HepG2 (cell line): Measurements from ENCODE around the gene H3-3A. TPM values are rescaled to one million over a fixed set of nuclear protein-coding genes. Genes with fewer than 3 reads are reported as not detected.

Experiments used
- ATAC-seq: fragments of 200-7000 bp; cut with Tn5 transposase; 3 replicates; pipeline ENCODE4 v1.9.1; 2020; ENCODE audit warnings: mild to moderate bottlenecking, moderate library complexity
- BruUV-seq: library from RNA; stranded (reverse); fragments of 400-500 nt; replicated peaks from 2 replicates; lab custom pipeline; 2021; lab: Mats Ljungman, UMichigan
- CTCF ChIA-PET: fragments of 300-600 bp; formaldehyde crosslinking; extraction: SDS; loops from one replicate; lab custom pipeline; 2021; ENCODE audit warnings: low total read pairs, inconsistent platforms, low intra/inter-chr PET ratio; lab: Yijun Ruan, JAX
- POLR2A ChIA-PET: fragments of 350-600 bp; sonication (Branson Sonifier 250); formaldehyde crosslinking; loops from one replicate; lab custom pipeline; 2020; ENCODE audit warnings: antibody characterized with exemption, inconsistent platforms; lab: Yijun Ruan, JAX
- DNase-seq: peaks from one replicate; pipeline ENCODE4 v3.0.0-alpha.2; 2015; ENCODE audit warnings: low spot score
- FAIRE-seq: peaks from 3 replicates; lab custom pipeline; 2011; peaks lifted over from hg19 to GRCh38; lab: Jason Lieb, UNC
- H2AFZ ChIP-seq: one replicate; pipeline ENCODE4 v1.6.1; 2011; ENCODE audit warnings: low read length, inconsistent platforms
- H3K27ac ChIP-seq: fragments of 300-600 bp; 3 replicates; pipeline ENCODE4 v1.8.0; 2011; ENCODE audit warnings: mixed run types, mild to moderate bottlenecking, mixed read lengths, low read length, inconsistent platforms; ENCODE audit not compliant: insufficient read depth; ENCODE audit errors: extremely low read length
- H3K27me3 ChIP-seq, 2 experiments: fragments of 200-600 bp in 1 of 2; 2 replicates in 1 of 2; 3 replicates in 1 of 2; pipeline versions ENCODE4 v1.6.0 to v1.8.0; 2011; ENCODE audit warnings: low read length in 2 of 2, mild to moderate bottlenecking in 2 of 2, moderate library complexity in 2 of 2, inconsistent platforms in 1 of 2; ENCODE audit not compliant: insufficient read depth in 2 of 2, control insufficient read depth in 1 of 2
- H3K36me3 ChIP-seq, 2 experiments: fragments of 200-600 bp in 1 of 2; replicated peaks in 1 of 2; 2 replicates in 1 of 2; 3 replicates in 1 of 2; pipeline versions ENCODE4 v1.5.1 to v1.8.0; 2011; ENCODE audit warnings: low read length in 2 of 2, inconsistent platforms in 1 of 2; ENCODE audit not compliant: insufficient read depth in 2 of 2, control insufficient read depth in 1 of 2
- H3K4me1 ChIP-seq: 2 replicates; pipeline ENCODE4 v1.5.1; 2012; ENCODE audit warnings: low read length, inconsistent platforms; ENCODE audit not compliant: insufficient read depth
- H3K4me2 ChIP-seq: 2 replicates; pipeline ENCODE4 v1.6.0; 2011; ENCODE audit warnings: low read depth, low read length, inconsistent platforms
- H3K4me3 ChIP-seq, 3 experiments: fragments of 200-600 bp in 1 of 3; sonication (generic), shearing (Covaris generic) in 1 of 3; replicated peaks in 1 of 3; 2 replicates each; pipeline ENCODE4 v1.5.1; 2011 to 2016; ENCODE audit warnings: low read length in 3 of 3, inconsistent platforms in 2 of 3, low read depth in 2 of 3, mild to moderate bottlenecking in 2 of 3, control low read depth in 1 of 3, mixed read lengths in 1 of 3; ENCODE audit not compliant: insufficient read depth in 1 of 3
- H3K79me2 ChIP-seq: one replicate; pipeline ENCODE4 v1.6.1; 2011; ENCODE audit warnings: low read length, inconsistent platforms; ENCODE audit not compliant: insufficient read depth
- H3K9ac ChIP-seq: 2 replicates; pipeline ENCODE4 v1.6.0; 2011; ENCODE audit warnings: mild to moderate bottlenecking, low read depth, low read length, inconsistent platforms; ENCODE audit not compliant: insufficient read depth
- H3K9me3 ChIP-seq: 2 replicates; pipeline ENCODE4 v1.5.1; 2012; ENCODE audit warnings: mild to moderate bottlenecking, low read length
- H4K20me1 ChIP-seq: 2 replicates; pipeline ENCODE4 v1.6.0; 2011; ENCODE audit warnings: inconsistent platforms, mild to moderate bottlenecking, low read length, moderate library complexity; ENCODE audit not compliant: insufficient read depth
- CREB1 ChIP-seq, 2 experiments: fragments of 450-650 bp in 1 of 2; IDR thresholded peaks; 2 replicates each; pipeline ENCODE4 v1.6.1; 2016 to 2017; ENCODE audit warnings: control low read depth in 1 of 2, mild to moderate bottlenecking in 1 of 2, missing compliant biosample characterization in 1 of 2, missing genetic modification characterization in 1 of 2
- ELF1 ChIP-seq: sonication (generic); formaldehyde crosslinking; IDR thresholded peaks from 2 replicates; pipeline ENCODE4 v1.4.0; 2020; ENCODE audit warnings: missing genetic modification reagents
- ELF3 ChIP-seq: IDR thresholded peaks from 2 replicates; pipeline ENCODE4 v1.6.1; 2016; ENCODE audit warnings: missing genetic modification reagents, missing compliant biosample characterization
- HNRNPH1 ChIP-seq: fragments of 200-400 bp; formaldehyde crosslinking; optimal IDR thresholded peaks from 2 replicates; pipeline ENCODE3; 2017; ENCODE audit warnings: mild to moderate bottlenecking, low read depth, low read length
- MAZ ChIP-seq, 2 experiments: sonication (generic) in 1 of 2; formaldehyde crosslinking in 1 of 2; IDR thresholded peaks; 2 replicates each; pipeline versions ENCODE4 v1.5.0 to v1.6.1; 2012 to 2020; ENCODE audit warnings: low read depth in 2 of 2, mild to moderate bottlenecking in 2 of 2, borderline replicate concordance in 1 of 2, improper control_type of control experiment in 1 of 2, low read length in 1 of 2, missing genetic modification reagents in 1 of 2, moderate library complexity in 1 of 2
- TEAD3 ChIP-seq: optimal IDR thresholded peaks from 2 replicates; pipeline ENCODE3; 2016; ENCODE audit warnings: borderline replicate concordance
- ZNF556 ChIP-seq: sonication (generic); formaldehyde crosslinking; IDR thresholded peaks from 2 replicates; pipeline ENCODE4 v1.4.0; 2020; ENCODE audit warnings: mild to moderate bottlenecking, missing genetic modification reagents, borderline replicate concordance
- WGBS: methylation state at CpG from one replicate; pipeline ENCODE4 v1.1.6; 2017; ENCODE audit warnings: low lambda C conversion rate; 5-methylcytosine and 5-hydroxymethylcytosine counted together
- in situ Hi-C: cut with HindIII; loops from 2 replicates; pipeline ENCODE4 v1.10.0; 2017; ENCODE audit warnings: low pct_unique_long_range_greater_than_20kb; ENCODE audit not compliant: extremely low pct_ligation_motif_present
- intact Hi-C: fragments of 100-400 bp; cut with micrococcal nuclease; formaldehyde crosslinking; loops from one replicate; pipeline ENCODE4 v1.10.0; 2022; ENCODE audit not compliant: unreplicated experiment
- polyA plus RNA-seq, 8 experiments: library from polyadenylated mRNA; depleted of rRNA in 3 of 8; stranded (reverse) in 7 of 8; unstranded in 1 of 8; fragments of >200 nt; fragmentation: Illumina TruSeq in 4 of 8; extraction: Trizol in 4 of 8; gene quantifications; 2 replicates each; pipeline versions ENCODE4 v1.2.1 to v1.2.3, GENCODE V29; 2011 to 2016; ENCODE audit warnings: low read depth in 4 of 8, missing spikeins in 1 of 8, mixed read lengths in 1 of 8; ENCODE audit not compliant: insufficient read depth in 1 of 8
- total RNA-seq, 5 experiments: library from RNA; depleted of rRNA; stranded (reverse); fragments of >200 nt; fragmentation: Illumina TruSeq; extraction: Trizol; gene quantifications; 2 replicates each; pipeline ENCODE4 v1.2.3, GENCODE V29; 2016; ENCODE audit warnings: low read depth in 1 of 5
- TF ChIP-seq, protein P1 (sequence below): sonication (generic); formaldehyde crosslinking; IDR thresholded peaks from 2 replicates; pipeline ENCODE4 v1.4.0; 2020; ENCODE audit warnings: missing genetic modification reagents
- TF ChIP-seq, protein P2 (sequence below): sonication (generic); formaldehyde crosslinking; IDR thresholded peaks from 2 replicates; pipeline ENCODE4 v1.5.1; 2020; ENCODE audit warnings: mild to moderate bottlenecking, missing genetic modification reagents, moderate library complexity
- TF ChIP-seq, protein P3 (sequence below): sonication (generic); formaldehyde crosslinking; IDR thresholded peaks from 2 replicates; pipeline ENCODE4 v1.5.0; 2020; ENCODE audit warnings: mild to moderate bottlenecking, missing genetic modification reagents, borderline replicate concordance

Gene H3-3A
- total and polyA plus RNA-seq, 2 of the 13 experiments (the other 11 are each of a cell fraction or from before 2014, with no cell fraction given): 221 to 320 TPM

DNA sequence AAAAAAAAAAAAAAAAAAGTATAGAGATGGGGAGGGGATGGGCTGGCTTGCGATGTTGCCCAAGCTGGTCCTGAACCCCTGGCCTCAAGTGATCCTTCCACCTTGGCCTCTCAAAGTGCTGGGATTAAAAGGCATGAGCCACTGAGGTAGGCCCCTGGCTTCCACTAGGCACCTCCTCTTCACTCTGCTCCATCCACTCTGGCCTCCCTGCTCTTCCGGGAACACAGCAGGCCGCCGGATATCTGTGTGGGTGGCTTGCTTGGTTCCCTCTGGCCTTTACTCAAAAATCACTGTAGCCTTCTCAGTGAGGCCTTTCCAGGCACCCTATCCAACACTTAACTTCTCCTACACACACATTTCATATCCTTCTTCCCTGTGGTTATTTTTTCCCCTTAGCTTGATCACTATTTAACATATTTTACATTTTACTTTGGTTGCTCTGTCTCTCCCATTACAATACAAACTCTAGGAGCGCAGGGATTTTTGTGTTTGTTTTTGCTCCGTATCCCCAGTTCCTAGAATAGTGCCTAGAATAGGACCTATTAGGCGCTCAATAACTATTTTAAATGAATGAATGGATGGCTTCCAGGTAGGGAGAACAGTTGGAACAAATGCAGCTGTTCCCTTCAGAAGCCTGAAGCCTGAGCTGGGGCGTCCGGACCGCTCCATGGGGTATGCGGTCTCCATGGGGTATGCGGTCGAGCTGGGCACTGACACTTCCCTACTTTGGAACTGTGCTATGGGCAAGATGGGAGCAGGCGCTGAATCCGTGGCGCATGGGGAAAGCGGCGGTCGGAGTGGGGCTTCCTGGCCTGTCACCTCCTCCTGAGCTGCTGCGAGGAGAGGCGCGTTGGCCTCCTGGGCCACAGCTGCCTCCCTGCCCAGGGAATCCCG lies 46.7 kb downstream of the H3-3A start:
- Histone ChIP-seq H3K4me3 (peak overlapping the region; percentile 63 to 77 (median 65)), H2AFZ (no peak overlapping the region), H4K20me1 (no peaks in the 10 kb centered on the region), H3K27ac (no peak overlapping the region), H3K4me1 (peaks cover 34% of the 10 kb centered on the region), H3K36me3 (no peaks in the 10 kb centered on the region; a peak in 1 of 5 replicates), H3K9me3 (no peaks in the 10 kb centered on the region), H3K27me3 (peaks cover 2 to 19% of the 10 kb centered on the region in 2 experiments), H3K9ac (no peak overlapping the region), H3K4me2 (peak overlapping the region; percentile 98), H3K79me2 (no peaks in the 10 kb centered on the region)
- FAIRE-seq: no peak
- peak; percentile 51 for ATAC-seq
- POLR2A ChIA-PET: interaction anchor here (0.6 to 5.9 kb wide), 7 partner anchors 11 to 88 kb away, joined by 3 to 22 read pairs (median 4); partner anchors contain the start of gene H3-3A
- 22% methylated on average over 17 of the region's 23 CpGs for WGBS
- no TSS peak for BruUV-seq
- CTCF ChIA-PET: interaction anchor here (1.0 to 1.6 kb wide), 3 partner anchors 11 to 16 kb away, joined by 3 to 5 read pairs (median 5); no protein-coding TSS in a partner anchor
- in situ Hi-C loops (no loop called here), intact Hi-C loops (no loop called here)
- no peak for DNase-seq
- TF ChIP-seq ELF3 (0 out of 2 replicates have a peak, but pooled peaks have one; percentile 14), HNRNPH1 (no peak), TEAD3 (CRISPR knock-in tag) (peak; percentile 14), MAZ (IDR thresholded peaks at IDR 0.05; ENCODE audit: borderline replicate concordance, low read depth, low read length) (no peak), MAZ (CRISPR knock-in tag; IDR thresholded peaks at IDR 0.05; ENCODE audit: low read depth) (peak; percentile 10; the same call in 1 of the 2 replicates), ELF1 (CRISPR knock-in tag) (peak; percentile 53), ZNF556 (no peak), CREB1 (IDR thresholded peaks at IDR 0.05) (no peak), CREB1 (CRISPR knock-in tag; IDR thresholded peaks at IDR 0.05) (0 out of 2 replicates have a peak, but pooled peaks have one; percentile 33)
- TF ChIP-seq, protein P1, sequence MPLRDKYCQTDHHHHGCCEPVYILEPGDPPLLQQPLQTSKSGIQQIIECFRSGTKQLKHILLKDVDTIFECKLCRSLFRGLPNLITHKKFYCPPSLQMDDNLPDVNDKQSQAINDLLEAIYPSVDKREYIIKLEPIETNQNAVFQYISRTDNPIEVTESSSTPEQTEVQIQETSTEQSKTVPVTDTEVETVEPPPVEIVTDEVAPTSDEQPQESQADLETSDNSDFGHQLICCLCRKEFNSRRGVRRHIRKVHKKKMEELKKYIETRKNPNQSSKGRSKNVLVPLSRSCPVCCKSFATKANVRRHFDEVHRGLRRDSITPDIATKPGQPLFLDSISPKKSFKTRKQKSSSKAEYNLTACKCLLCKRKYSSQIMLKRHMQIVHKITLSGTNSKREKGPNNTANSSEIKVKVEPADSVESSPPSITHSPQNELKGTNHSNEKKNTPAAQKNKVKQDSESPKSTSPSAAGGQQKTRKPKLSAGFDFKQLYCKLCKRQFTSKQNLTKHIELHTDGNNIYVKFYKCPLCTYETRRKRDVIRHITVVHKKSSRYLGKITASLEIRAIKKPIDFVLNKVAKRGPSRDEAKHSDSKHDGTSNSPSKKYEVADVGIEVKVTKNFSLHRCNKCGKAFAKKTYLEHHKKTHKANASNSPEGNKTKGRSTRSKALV (CRISPR knock-in tag): peak; percentile 47; the same call in 1 of the 2 replicates
- TF ChIP-seq, protein P2, sequence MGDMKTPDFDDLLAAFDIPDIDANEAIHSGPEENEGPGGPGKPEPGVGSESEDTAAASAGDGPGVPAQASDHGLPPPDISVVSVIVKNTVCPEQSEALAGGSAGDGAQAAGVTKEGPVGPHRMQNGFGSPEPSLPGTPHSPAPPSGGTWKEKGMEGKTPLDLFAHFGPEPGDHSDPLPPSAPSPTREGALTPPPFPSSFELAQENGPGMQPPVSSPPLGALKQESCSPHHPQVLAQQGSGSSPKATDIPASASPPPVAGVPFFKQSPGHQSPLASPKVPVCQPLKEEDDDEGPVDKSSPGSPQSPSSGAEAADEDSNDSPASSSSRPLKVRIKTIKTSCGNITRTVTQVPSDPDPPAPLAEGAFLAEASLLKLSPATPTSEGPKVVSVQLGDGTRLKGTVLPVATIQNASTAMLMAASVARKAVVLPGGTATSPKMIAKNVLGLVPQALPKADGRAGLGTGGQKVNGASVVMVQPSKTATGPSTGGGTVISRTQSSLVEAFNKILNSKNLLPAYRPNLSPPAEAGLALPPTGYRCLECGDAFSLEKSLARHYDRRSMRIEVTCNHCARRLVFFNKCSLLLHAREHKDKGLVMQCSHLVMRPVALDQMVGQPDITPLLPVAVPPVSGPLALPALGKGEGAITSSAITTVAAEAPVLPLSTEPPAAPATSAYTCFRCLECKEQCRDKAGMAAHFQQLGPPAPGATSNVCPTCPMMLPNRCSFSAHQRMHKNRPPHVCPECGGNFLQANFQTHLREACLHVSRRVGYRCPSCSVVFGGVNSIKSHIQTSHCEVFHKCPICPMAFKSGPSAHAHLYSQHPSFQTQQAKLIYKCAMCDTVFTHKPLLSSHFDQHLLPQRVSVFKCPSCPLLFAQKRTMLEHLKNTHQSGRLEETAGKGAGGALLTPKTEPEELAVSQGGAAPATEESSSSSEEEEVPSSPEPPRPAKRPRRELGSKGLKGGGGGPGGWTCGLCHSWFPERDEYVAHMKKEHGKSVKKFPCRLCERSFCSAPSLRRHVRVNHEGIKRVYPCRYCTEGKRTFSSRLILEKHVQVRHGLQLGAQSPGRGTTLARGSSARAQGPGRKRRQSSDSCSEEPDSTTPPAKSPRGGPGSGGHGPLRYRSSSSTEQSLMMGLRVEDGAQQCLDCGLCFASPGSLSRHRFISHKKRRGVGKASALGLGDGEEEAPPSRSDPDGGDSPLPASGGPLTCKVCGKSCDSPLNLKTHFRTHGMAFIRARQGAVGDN (CRISPR knock-in tag): peak; percentile 45; the same call in 1 of the 2 replicates
- TF ChIP-seq, protein P3, sequence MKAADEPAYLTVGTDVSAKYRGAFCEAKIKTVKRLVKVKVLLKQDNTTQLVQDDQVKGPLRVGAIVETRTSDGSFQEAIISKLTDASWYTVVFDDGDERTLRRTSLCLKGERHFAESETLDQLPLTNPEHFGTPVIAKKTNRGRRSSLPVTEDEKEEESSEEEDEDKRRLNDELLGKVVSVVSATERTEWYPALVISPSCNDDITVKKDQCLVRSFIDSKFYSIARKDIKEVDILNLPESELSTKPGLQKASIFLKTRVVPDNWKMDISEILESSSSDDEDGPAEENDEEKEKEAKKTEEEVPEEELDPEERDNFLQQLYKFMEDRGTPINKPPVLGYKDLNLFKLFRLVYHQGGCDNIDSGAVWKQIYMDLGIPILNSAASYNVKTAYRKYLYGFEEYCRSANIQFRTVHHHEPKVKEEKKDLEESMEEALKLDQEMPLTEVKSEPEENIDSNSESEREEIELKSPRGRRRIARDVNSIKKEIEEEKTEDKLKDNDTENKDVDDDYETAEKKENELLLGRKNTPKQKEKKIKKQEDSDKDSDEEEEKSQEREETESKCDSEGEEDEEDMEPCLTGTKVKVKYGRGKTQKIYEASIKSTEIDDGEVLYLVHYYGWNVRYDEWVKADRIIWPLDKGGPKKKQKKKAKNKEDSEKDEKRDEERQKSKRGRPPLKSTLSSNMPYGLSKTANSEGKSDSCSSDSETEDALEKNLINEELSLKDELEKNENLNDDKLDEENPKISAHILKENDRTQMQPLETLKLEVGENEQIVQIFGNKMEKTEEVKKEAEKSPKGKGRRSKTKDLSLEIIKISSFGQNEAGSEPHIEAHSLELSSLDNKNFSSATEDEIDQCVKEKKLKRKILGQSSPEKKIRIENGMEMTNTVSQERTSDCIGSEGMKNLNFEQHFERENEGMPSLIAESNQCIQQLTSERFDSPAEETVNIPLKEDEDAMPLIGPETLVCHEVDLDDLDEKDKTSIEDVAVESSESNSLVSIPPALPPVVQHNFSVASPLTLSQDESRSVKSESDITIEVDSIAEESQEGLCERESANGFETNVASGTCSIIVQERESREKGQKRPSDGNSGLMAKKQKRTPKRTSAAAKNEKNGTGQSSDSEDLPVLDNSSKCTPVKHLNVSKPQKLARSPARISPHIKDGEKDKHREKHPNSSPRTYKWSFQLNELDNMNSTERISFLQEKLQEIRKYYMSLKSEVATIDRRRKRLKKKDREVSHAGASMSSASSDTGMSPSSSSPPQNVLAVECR (CRISPR knock-in tag): peak; percentile 52; the same call in 1 of the 2 replicates
